Naive B cell (primary cell): ENCODE measurements around the gene STAT5B. TPM values are rescaled to one million over a fixed set of nuclear protein-coding genes. Genes with fewer than 3 reads are reported as not detected.
"Not testable (repeated sequence)": the region's sequence is repeated elsewhere in the genome, so short reads cannot be mapped to it uniquely, and the experiment has no call there.

Experiments used
- ATAC-seq, 2 donors: fragments of 150-1000 bp; cut with Tn5 transposase; 2 replicates each; pipeline ENCODE4 v1.10.0; 2021; ENCODE audit warnings: low read depth in 2 of 2, mild to moderate bottlenecking in 2 of 2, moderate library complexity in 2 of 2
- DNase-seq: peaks from one replicate; pipeline ENCODE4 v3.0.0; 2022
- H3K27ac Mint-ChIP-seq, 6 donors: one replicate each; pipeline ENCODE4 v1.8.0; 2020 to 2022; ENCODE audit warnings: mild to moderate bottlenecking in 6 of 6, mixed read lengths in 6 of 6, moderate library complexity in 5 of 6, inconsistent platforms in 2 of 6
- H3K27me3 Mint-ChIP-seq, 3 donors: one replicate each; pipeline ENCODE4 v1.8.0; 2021 to 2022; ENCODE audit warnings: mixed read lengths in 3 of 3, mild to moderate bottlenecking in 1 of 3
- H3K36me3 Mint-ChIP-seq, 2 donors: one replicate each; pipeline ENCODE4 v1.8.0; 2020 to 2022; ENCODE audit warnings: mixed read lengths in 2 of 2, inconsistent platforms in 1 of 2, mild to moderate bottlenecking in 1 of 2
- H3K4me1 Mint-ChIP-seq, 3 donors: one replicate each; pipeline ENCODE4 v1.8.0; 2020 to 2022; ENCODE audit warnings: mixed read lengths in 3 of 3, inconsistent platforms in 1 of 3, mild to moderate bottlenecking in 1 of 3, moderate library complexity in 1 of 3
- H3K4me3 Mint-ChIP-seq, 8 donors: one replicate each; pipeline ENCODE4 v1.8.0; 2020 to 2022; ENCODE audit warnings: mild to moderate bottlenecking in 8 of 8, mixed read lengths in 8 of 8, moderate library complexity in 8 of 8, inconsistent platforms in 2 of 8
- H3K9me3 Mint-ChIP-seq, 7 donors: one replicate each; pipeline ENCODE4 v1.8.0; 2020 to 2022; ENCODE audit warnings: mixed read lengths in 7 of 7, mild to moderate bottlenecking in 5 of 7, inconsistent platforms in 2 of 7, moderate library complexity in 1 of 7
- polyA plus RNA-seq, 6 donors: library from polyadenylated mRNA; unstranded; fragments of 300-500 nt; fragmentation: Illumina TruSeq; gene quantifications; one replicate each; pipeline ENCODE4 v1.2.3, GENCODE V29; 2021; ENCODE audit warnings: low read depth in 6 of 6

STAT5B gene
- polyA plus RNA-seq = 10 to 100 TPM; 22.8 to 52.6 (median 42.6) TPM

GRCh38 chr17:42276359-42276608 lies at the start of gene STAT5B:
Gene STAT5B, minus strand, starts transcription at chr17:42276391. Its CDS starts 44,264 bp downstream, at chr17:42232127.
- Mint-ChIP-seq H3K27me3 (no peaks in the 10 kb centered on the region), H3K4me3 (peak within 1 kb of the TSS; percentile 83 to 100 (median 96)), H3K36me3 (no peaks in the 10 kb centered on the region)

GRCh38 chr17:42325026-42325425 lies 48.8 kb upstream of the STAT5B start:
- H3K27ac Mint-ChIP-seq = peak overlapping the region in 1 of 6 donors; percentile 15
- ATAC-seq = no peak
- H3K9me3 Mint-ChIP-seq = no peaks in the 10 kb centered on the region
- H3K4me1 Mint-ChIP-seq = peaks cover 10 to 32% (median 10%) of the 10 kb centered on the region in 3 donors
- no peaks in the 10 kb centered on the region for H3K36me3 Mint-ChIP-seq
- H3K27me3 Mint-ChIP-seq = no peaks in the 10 kb centered on the region
- DNase-seq = no peak
- no peak overlapping the region for H3K4me3 Mint-ChIP-seq

More at GRCh38 chr17:42276359-42276608, at the start of gene STAT5B:
- DNase-seq = peak; percentile 79
- Mint-ChIP-seq H3K27ac (peak within 1 kb of the TSS; percentile 88 to 99 (median 92)), H3K4me1 (peaks cover 46 to 53% (median 52%) of the 10 kb centered on the region in 3 donors), H3K9me3 (no peaks in the 10 kb centered on the region)
- peak; percentile 81 for ATAC-seq

- H3K36me3 Mint-ChIP-seq = no peaks in the 10 kb centered on the region
- ATAC-seq (no peak), DNase-seq (no peak)
- H3K27me3 Mint-ChIP-seq = no peaks in the 10 kb centered on the region
- no peak overlapping the region for H3K4me3 Mint-ChIP-seq
- peak overlapping the region in 4 of 6 donors; percentile 82 to 89 (median 86) for H3K27ac Mint-ChIP-seq
- peaks cover 16 to 48% (median 17%) of the 10 kb centered on the region in 3 donors for H3K4me1 Mint-ChIP-seq
- H3K9me3 Mint-ChIP-seq = no peaks in the 10 kb centered on the region
Observed at GRCh38 chr17:42323268-42323773, 47.1 kb upstream of the STAT5B start.

- Mint-ChIP-seq H3K36me3 (no peaks in the 10 kb centered on the region), H3K4me3 (no peak overlapping the region)
Observed at GRCh38 chr17:42322382-42323267, 46.4 kb upstream of the STAT5B start.

GRCh38 chr17:42321555-42321954 lies 45.4 kb upstream of the STAT5B start:
- no peaks in the 10 kb centered on the region for H3K27me3 Mint-ChIP-seq
- no peaks in the 10 kb centered on the region for H3K9me3 Mint-ChIP-seq
- ATAC-seq (no peak), DNase-seq (no peak)
- peak overlapping the region in 3 of 6 donors; percentile 42 to 69 (median 53) for H3K27ac Mint-ChIP-seq
- peaks cover 21 to 64% (median 24%) of the 10 kb centered on the region in 3 donors for H3K4me1 Mint-ChIP-seq
- H3K36me3 Mint-ChIP-seq = no peaks in the 10 kb centered on the region
- peak overlapping the region in 2 of 8 donors; percentile 12 to 47 for H3K4me3 Mint-ChIP-seq

More at GRCh38 chr17:42322382-42323267, 46.4 kb upstream of the STAT5B start:
- peak; percentile 90 for DNase-seq
- no peaks in the 10 kb centered on the region for H3K27me3 Mint-ChIP-seq
- H3K9me3 Mint-ChIP-seq = no peaks in the 10 kb centered on the region
- H3K4me1 Mint-ChIP-seq = peaks cover 16 to 54% (median 20%) of the 10 kb centered on the region in 3 donors
- peak overlapping the region in 4 of 6 donors; percentile 82 to 89 (median 86) for H3K27ac Mint-ChIP-seq
- peak; percentile 96 to 98 for ATAC-seq

GRCh38 chr17:42317967-42318366 lies 41.8 kb upstream of the STAT5B start:
- H3K4me1 Mint-ChIP-seq = peaks cover 37 to 94% (median 48%) of the 10 kb centered on the region in 3 donors
- not testable (repeated sequence) for DNase-seq, H3K9me3 Mint-ChIP-seq, ATAC-seq, H3K27me3 Mint-ChIP-seq, H3K36me3 Mint-ChIP-seq
- peak overlapping the region in 1 of 8 donors; percentile 62 for H3K4me3 Mint-ChIP-seq
- H3K27ac Mint-ChIP-seq = peak overlapping the region in 1 of 6 donors; percentile 10

GRCh38 chr17:42317266-42317845 lies 41.2 kb upstream of the STAT5B start:
- no peak for ATAC-seq
- peak overlapping the region in 1 of 6 donors; percentile 17 for H3K27ac Mint-ChIP-seq

GRCh38 chr17:42316755-42317154 lies 40.6 kb upstream of the STAT5B start:
- Mint-ChIP-seq H3K27ac (peak overlapping the region in 1 of 6 donors; percentile 43), H3K36me3 (no peaks in the 10 kb centered on the region), H3K27me3 (no peaks in the 10 kb centered on the region), H3K4me1 (peaks cover 42 to 88% (median 60%) of the 10 kb centered on the region in 3 donors), H3K9me3 (no peaks in the 10 kb centered on the region), H3K4me3 (peak overlapping the region in 2 of 8 donors; percentile 18 to 60)
- no peak for DNase-seq
- no peak for ATAC-seq

More at GRCh38 chr17:42317266-42317845, 41.2 kb upstream of the STAT5B start:
- no peaks in the 10 kb centered on the region for H3K27me3 Mint-ChIP-seq
- no peak for DNase-seq
- peak overlapping the region in 2 of 8 donors; percentile 7 to 18 for H3K4me3 Mint-ChIP-seq
- H3K9me3 Mint-ChIP-seq = no peaks in the 10 kb centered on the region
- H3K36me3 Mint-ChIP-seq = no peaks in the 10 kb centered on the region
- peaks cover 37 to 90% (median 54%) of the 10 kb centered on the region in 3 donors for H3K4me1 Mint-ChIP-seq

- peak overlapping the region; percentile 49 to 97 (median 86) for H3K27ac Mint-ChIP-seq
- no peaks in the 10 kb centered on the region for H3K36me3 Mint-ChIP-seq
- DNase-seq (peak; percentile 85), ATAC-seq (peak; percentile 85 to 89)
- H3K9me3 Mint-ChIP-seq = no peaks in the 10 kb centered on the region
- H3K4me1 Mint-ChIP-seq = peaks cover 50 to 92% (median 65%) of the 10 kb centered on the region in 3 donors
- H3K4me3 Mint-ChIP-seq = peak overlapping the region; percentile 17 to 88 (median 66)
- no peaks in the 10 kb centered on the region for H3K27me3 Mint-ChIP-seq
Observed at GRCh38 chr17:42315402-42316156, 39.4 kb upstream of the STAT5B start.

GRCh38 chr17:42313773-42314566 lies 37.8 kb upstream of the STAT5B start:
- Mint-ChIP-seq H3K9me3 (no peaks in the 10 kb centered on the region), H3K27me3 (no peaks in the 10 kb centered on the region), H3K4me3 (peak overlapping the region in 7 of 8 donors; percentile 16 to 84 (median 59)), H3K27ac (peak overlapping the region in 4 of 6 donors; percentile 4 to 97 (median 74)), H3K36me3 (peaks cover 0 to 8% of the 10 kb centered on the region in 2 donors), H3K4me1 (peaks cover 42 to 76% (median 52%) of the 10 kb centered on the region in 3 donors)
- ATAC-seq (no peak), DNase-seq (no peak)

GRCh38 chr17:42313389-42313772 lies 37.2 kb upstream of the STAT5B start:
- Mint-ChIP-seq H3K4me3 (peak overlapping the region in 7 of 8 donors; percentile 16 to 74 (median 64)), H3K27me3 (no peaks in the 10 kb centered on the region), H3K4me1 (peaks cover 42 to 70% (median 52%) of the 10 kb centered on the region in 3 donors), H3K9me3 (no peaks in the 10 kb centered on the region), H3K27ac (peak overlapping the region in 4 of 6 donors; percentile 4 to 86 (median 52)), H3K36me3 (peaks cover 0 to 14% of the 10 kb centered on the region in 2 donors)
- no peak for ATAC-seq
- DNase-seq = no peak
